H1 (cell line): Measurements from ENCODE around the gene ORC2. TPM values are rescaled to one million over a fixed set of nuclear protein-coding genes. Genes with fewer than 3 reads are reported as not detected.
A peak's percentile ranks its signal among the peaks of the same experiment; 100 is the strongest.

Experiments used
- CHD2 ChIP-seq: IDR thresholded peaks from 2 replicates; pipeline ENCODE4 v1.6.1; 2012; ENCODE audit warnings: low read length, improper control_type of control experiment
- EP300 ChIP-seq, 2 experiments: IDR thresholded peaks; 1 replicate in 1 of 2; 2 replicates in 1 of 2; pipeline ENCODE4 v1.6.1; 2011 to 2012; ENCODE audit warnings: low read depth in 2 of 2, low read length in 2 of 2, mild to moderate bottlenecking in 2 of 2, borderline replicate concordance in 1 of 2, inconsistent platforms in 1 of 2, moderate library complexity in 1 of 2
- ZNF274 ChIP-seq: IDR thresholded peaks from 2 replicates; pipeline ENCODE4 v1.7.0; 2012; ENCODE audit warnings: low read length, borderline replicate concordance; ENCODE audit errors: extremely low read depth
- polyA plus RNA-seq, 7 experiments: library from polyadenylated mRNA; depleted of rRNA in 3 of 7; stranded (reverse) in 5 of 7; unstranded in 2 of 7; fragments of >200 nt in 5 of 7; fragments of 200-250 nt in 2 of 7; gene quantifications; 1 replicate in 5 of 7; 2 replicates in 1 of 7; 4 replicates in 1 of 7; pipeline versions ENCODE4 v1.2.1 to v1.2.3, GENCODE V29; 2011 to 2013; ENCODE audit warnings: missing spikeins in 2 of 7, mixed read lengths in 2 of 7
- total RNA-seq: library from RNA; stranded (reverse); fragmentation: NEBNext Ultra II Directional; extraction: Animal tissue kit (Norgen Biotek cat#: 25700); gene quantifications from 2 replicates; pipeline ENCODE4 v1.2.1, GENCODE V29; 2021

Gene ORC2
- total and polyA plus RNA-seq, 2 of the 8 experiments (the other 6 are each of a cell fraction or from before 2014, with no cell fraction given) = 7.1 to 89.8 TPM

DNA sequence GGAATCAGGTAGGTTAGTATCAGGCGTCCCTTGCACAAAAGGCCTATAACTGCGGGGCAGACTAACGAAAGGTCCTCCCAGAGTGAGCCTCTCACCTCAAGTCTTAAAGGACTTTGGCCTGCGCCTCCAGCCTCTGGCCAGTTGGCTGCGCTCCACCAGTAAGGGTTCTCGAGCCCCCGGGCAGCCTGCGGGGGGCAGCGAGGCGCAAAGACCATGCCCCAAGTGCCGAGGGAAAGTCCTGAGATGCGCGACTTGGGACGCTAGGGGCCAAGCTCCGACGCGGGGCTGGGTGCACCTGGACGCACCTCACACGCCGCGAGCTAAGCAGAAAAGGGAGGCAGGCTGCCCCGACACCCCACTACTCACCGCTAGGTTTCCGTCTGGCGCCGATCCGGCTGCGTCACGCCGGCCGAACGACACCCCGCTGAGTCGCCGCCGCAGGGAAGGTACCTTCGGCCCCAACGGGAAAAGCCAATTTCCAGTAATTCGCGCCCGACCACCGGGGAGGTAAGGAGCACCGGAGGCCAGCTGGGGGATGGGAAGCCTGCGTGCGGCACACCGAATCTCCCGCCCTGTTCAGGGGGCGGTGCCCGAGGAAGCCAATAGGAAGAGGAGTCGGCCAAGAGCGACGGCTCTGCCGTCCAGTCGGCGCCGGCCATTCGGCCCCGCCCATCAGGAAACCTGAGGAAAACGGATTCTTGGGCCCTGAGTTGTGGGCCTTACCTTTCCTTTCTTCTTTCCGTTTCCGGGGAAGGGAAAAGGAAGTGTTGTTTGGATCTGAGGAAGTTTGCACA, at the start of gene ORC2 (continued):
- peak; percentile 91 for TF ChIP-seq CHD2
- no peak for TF ChIP-seq ZNF274
- TF ChIP-seq EP300 (IDR thresholded peaks at IDR 0.05; ENCODE audit: borderline replicate concordance in 1 of 2, low read depth in 2 of 2, low read length in 2 of 2) = peak in 1 of 2 experiments; percentile 47; a peak in 1 of 3 replicates
- TF ChIP-seq, all 59 proteins: peak for 25
